HCT116 (cell line): ENCODE measurements around the gene B4GALT7.
"Not testable (repeated sequence)": the region's sequence is repeated elsewhere in the genome, so short reads cannot be mapped to it uniquely, and the experiment has no call there.

Experiments
- EZH2 ChIP-seq: fragments of 200-600 bp; sonication (generic); IDR thresholded peaks from 2 replicates; pipeline ENCODE4 v1.6.1; 2017; ENCODE audit warnings: antibody characterized with exemption, mixed run types
- EZH2phosphoT487 ChIP-seq: fragments of 200-600 bp; IDR thresholded peaks from 2 replicates; pipeline ENCODE4 v1.6.1; 2018; ENCODE audit warnings: antibody characterized with exemption, borderline replicate concordance
- JUND ChIP-seq: IDR thresholded peaks from 2 replicates; pipeline ENCODE4 v1.6.1; 2012
- POLR2AphosphoS5 ChIP-seq: IDR thresholded peaks from 2 replicates; pipeline ENCODE4 v1.6.1; 2011; ENCODE audit warnings: mild to moderate bottlenecking, low read depth, low read length, moderate library complexity
- TCF7L2 ChIP-seq: IDR thresholded peaks from 2 replicates; pipeline ENCODE4 v1.7.0; 2011; ENCODE audit warnings: borderline replicate concordance, inconsistent platforms; ENCODE audit not compliant: insufficient read depth, insufficient read length; ENCODE audit errors: extremely low read depth
- TF ChIP-seq, protein P1 (sequence below), 3 experiments: fragments of 200-600 bp in 1 of 3; sonication (generic) in 1 of 3; IDR thresholded peaks in 2 of 3; conservative IDR thresholded peaks in 1 of 3; 2 replicates each; pipeline ENCODE4 v1.5.1; 2012 to 2017; ENCODE audit warnings: low read depth in 2 of 3, low read length in 2 of 3, antibody characterized with exemption in 1 of 3, borderline replicate concordance in 1 of 3, control low read depth in 1 of 3, mild to moderate bottlenecking in 1 of 3, mixed read lengths in 1 of 3, mixed run types in 1 of 3, moderate library complexity in 1 of 3; ENCODE audit not compliant: insufficient read depth in 1 of 3
- TF ChIP-seq, protein P2 (sequence below): IDR thresholded peaks from 2 replicates; pipeline ENCODE4 v1.6.1; 2012

DNA sequence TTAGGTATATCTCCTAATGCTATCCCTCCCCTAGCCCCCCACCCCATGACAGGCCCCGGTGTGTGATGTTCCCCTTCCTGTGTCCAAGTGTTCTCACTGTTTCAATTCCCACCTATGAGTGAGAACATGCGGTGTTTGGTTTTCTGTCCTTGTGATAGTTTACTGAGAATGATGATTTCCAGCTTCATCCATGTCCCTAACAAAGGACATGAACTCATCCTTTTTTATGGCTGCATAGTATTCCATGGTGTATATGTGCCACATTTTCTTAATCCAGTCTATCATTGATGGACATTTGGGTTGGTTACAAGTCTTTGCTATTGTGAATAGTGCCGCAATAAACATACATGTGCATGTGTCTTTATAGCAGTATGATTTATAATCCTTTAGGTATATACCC is 35.0 kb downstream of the B4GALT7 start:
- not testable (repeated sequence) for TF ChIP-seq TCF7L2, POLR2AphosphoS5, JUND, EZH2phosphoT487, EZH2
- TF ChIP-seq, protein P1, sequence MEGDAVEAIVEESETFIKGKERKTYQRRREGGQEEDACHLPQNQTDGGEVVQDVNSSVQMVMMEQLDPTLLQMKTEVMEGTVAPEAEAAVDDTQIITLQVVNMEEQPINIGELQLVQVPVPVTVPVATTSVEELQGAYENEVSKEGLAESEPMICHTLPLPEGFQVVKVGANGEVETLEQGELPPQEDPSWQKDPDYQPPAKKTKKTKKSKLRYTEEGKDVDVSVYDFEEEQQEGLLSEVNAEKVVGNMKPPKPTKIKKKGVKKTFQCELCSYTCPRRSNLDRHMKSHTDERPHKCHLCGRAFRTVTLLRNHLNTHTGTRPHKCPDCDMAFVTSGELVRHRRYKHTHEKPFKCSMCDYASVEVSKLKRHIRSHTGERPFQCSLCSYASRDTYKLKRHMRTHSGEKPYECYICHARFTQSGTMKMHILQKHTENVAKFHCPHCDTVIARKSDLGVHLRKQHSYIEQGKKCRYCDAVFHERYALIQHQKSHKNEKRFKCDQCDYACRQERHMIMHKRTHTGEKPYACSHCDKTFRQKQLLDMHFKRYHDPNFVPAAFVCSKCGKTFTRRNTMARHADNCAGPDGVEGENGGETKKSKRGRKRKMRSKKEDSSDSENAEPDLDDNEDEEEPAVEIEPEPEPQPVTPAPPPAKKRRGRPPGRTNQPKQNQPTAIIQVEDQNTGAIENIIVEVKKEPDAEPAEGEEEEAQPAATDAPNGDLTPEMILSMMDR (IDR thresholded peaks at IDR 0.05 in 2 of 3, conservative IDR thresholded peaks at IDR 0.05 in 1 of 3; ENCODE audit: borderline replicate concordance in 1 of 3, insufficient read depth in 1 of 3, low read depth in 2 of 3, low read length in 2 of 3): not testable (repeated sequence)
- TF ChIP-seq, protein P2, sequence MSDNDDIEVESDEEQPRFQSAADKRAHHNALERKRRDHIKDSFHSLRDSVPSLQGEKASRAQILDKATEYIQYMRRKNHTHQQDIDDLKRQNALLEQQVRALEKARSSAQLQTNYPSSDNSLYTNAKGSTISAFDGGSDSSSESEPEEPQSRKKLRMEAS: not testable (repeated sequence)
